Measurements from ENCODE around the gene AHI1.

DNA sequence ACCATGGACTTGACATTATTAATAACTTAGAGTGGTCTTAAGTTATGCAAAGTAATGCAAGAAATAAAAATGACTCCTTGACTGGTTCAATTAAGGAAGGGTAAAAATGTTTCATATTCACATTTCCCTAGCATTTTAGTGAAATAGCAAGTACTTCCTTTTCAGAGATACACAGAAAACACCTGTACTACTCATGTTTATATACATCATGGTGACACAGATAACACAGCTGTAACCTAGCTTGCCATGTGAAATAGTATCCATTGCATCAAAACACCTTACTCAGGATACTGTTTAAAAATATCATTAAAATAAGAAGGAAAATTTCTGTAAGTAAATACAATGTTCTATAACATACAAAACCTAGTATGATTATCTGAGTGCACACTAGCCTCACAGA is 102.4 kb downstream of the AHI1 start:
- TF ChIP-seq, protein P1, sequence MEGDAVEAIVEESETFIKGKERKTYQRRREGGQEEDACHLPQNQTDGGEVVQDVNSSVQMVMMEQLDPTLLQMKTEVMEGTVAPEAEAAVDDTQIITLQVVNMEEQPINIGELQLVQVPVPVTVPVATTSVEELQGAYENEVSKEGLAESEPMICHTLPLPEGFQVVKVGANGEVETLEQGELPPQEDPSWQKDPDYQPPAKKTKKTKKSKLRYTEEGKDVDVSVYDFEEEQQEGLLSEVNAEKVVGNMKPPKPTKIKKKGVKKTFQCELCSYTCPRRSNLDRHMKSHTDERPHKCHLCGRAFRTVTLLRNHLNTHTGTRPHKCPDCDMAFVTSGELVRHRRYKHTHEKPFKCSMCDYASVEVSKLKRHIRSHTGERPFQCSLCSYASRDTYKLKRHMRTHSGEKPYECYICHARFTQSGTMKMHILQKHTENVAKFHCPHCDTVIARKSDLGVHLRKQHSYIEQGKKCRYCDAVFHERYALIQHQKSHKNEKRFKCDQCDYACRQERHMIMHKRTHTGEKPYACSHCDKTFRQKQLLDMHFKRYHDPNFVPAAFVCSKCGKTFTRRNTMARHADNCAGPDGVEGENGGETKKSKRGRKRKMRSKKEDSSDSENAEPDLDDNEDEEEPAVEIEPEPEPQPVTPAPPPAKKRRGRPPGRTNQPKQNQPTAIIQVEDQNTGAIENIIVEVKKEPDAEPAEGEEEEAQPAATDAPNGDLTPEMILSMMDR (conservative IDR thresholded peaks at IDR 0.05 in 1 of 2, IDR thresholded peaks at IDR 0.05 in 1 of 2; ENCODE audit: extremely low read depth in 1 of 2, insufficient read depth in 1 of 2, low read depth in 1 of 2, low read length in 2 of 2), result no peak
- no peak for TF ChIP-seq EZH2 (IDR thresholded peaks at IDR 0.05; ENCODE audit: borderline replicate concordance, low read length)

Measured in mammary epithelial cell (primary cell).